Prostate gland (tissue), 2 donors: ENCODE measurements around the gene VPS16.

Experiments used
- POLR2A ChIP-seq: fragments of 450-650 bp; IDR thresholded peaks from one replicate; pipeline ENCODE4 v1.6.1; 2016; ENCODE audit warnings: antibody characterized with exemption, mild to moderate bottlenecking
- POLR2AphosphoS5 ChIP-seq: sonication (generic); formaldehyde crosslinking; IDR thresholded peaks from one replicate; pipeline ENCODE4 v1.6.1; 2017; ENCODE audit warnings: antibody characterized with exemption
- TF ChIP-seq, protein P1 (sequence below), 4 experiments: fragments of 200-600 bp in 2 of 4; fragments of 450-650 bp in 2 of 4; sonication (generic) in 2 of 4; IDR thresholded peaks; 1 replicate in 3 of 4; 2 replicates in 1 of 4; pipeline ENCODE4 v1.5.1; 2016 to 2019; ENCODE audit warnings: antibody characterized with exemption in 4 of 4, mild to moderate bottlenecking in 2 of 4, moderate library complexity in 2 of 4

- TF ChIP-seq, protein P1, sequence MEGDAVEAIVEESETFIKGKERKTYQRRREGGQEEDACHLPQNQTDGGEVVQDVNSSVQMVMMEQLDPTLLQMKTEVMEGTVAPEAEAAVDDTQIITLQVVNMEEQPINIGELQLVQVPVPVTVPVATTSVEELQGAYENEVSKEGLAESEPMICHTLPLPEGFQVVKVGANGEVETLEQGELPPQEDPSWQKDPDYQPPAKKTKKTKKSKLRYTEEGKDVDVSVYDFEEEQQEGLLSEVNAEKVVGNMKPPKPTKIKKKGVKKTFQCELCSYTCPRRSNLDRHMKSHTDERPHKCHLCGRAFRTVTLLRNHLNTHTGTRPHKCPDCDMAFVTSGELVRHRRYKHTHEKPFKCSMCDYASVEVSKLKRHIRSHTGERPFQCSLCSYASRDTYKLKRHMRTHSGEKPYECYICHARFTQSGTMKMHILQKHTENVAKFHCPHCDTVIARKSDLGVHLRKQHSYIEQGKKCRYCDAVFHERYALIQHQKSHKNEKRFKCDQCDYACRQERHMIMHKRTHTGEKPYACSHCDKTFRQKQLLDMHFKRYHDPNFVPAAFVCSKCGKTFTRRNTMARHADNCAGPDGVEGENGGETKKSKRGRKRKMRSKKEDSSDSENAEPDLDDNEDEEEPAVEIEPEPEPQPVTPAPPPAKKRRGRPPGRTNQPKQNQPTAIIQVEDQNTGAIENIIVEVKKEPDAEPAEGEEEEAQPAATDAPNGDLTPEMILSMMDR (IDR thresholded peaks at IDR 0.05): no peak
- TF ChIP-seq POLR2AphosphoS5 (no peak), POLR2A (no peak)
Observed at GRCh38 chr20:2838170-2838797, 2.3 kb upstream of the VPS16 start.
